HL-60/S4 treated with phorbol 12-myristate 13-acetate at 8.2 ng/mL for 4 days and 3 days (cell line): ENCODE results near the gene MCTP2.

Source experiments
- in situ Hi-C: fragments of 300-500 bp; cut with MboI; formaldehyde crosslinking; loops from 2 replicates; pipeline ENCODE4 v1.15.0; 2022; ENCODE audit warnings: low sequenced_read_pairs

MCTP2 gene

DNA sequence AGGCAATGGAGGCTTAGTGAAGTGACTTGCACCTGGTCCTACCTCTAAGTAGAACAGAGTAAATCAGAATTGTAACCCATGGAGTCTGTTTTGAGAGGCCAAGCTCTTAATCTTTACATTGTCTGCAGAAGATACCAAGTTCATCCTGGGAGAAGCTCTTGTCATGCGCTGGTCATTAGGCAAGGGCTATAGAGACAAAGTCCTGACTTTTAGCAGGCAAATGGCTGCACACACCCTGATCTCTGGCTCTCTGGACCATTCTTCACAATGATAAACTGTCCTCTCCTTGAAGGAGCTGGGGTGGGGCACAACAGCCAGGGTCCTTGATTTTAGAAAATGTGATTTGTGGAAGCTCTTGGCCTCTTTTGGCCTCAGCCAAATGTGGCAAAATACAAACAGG lies 65.4 kb downstream of the MCTP2 start:
- in situ Hi-C loops, result no loop called here

DNA sequence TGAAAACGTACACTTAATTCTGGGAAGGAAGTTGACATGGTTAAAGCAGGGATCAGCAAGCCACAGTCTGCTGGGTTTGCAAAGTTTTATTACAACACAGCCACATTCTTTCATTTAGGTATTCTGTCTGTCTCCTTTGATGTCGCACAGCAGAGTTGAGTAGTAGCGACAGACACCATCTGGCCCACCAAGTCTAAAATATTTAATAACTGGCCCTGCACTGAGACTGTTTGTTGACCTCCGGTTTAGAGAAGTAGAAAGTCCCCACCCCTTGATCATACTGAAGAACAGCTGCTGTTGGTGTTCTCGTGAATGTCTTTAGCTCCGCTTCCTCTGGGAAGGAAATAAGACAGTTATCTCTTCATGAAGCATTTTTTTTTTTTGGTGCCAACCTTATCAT lies 66.2 kb downstream of the MCTP2 start:
- in situ Hi-C loops, result no loop called here

DNA sequence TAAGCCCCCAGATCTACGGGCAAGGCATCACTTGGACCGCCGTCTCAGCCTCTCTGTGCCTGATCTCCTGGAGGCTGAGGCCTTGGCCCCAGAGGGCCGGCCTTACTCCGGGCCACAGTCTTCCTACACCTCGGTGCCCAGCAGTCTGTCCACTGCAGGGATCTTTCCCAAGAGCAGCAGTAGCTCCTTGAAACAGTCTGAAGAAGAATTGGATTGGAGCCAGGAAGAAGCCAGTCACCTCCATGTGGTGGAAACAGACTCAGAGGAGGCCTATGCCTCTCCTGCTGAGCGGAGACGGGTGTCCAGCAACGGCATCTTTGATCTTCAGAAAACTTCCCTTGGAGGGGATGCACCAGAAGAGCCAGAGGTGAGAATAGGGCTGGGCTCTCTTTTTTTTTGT lies 67.0 kb downstream of the MCTP2 start:
- in situ Hi-C loops, result no loop called here

DNA sequence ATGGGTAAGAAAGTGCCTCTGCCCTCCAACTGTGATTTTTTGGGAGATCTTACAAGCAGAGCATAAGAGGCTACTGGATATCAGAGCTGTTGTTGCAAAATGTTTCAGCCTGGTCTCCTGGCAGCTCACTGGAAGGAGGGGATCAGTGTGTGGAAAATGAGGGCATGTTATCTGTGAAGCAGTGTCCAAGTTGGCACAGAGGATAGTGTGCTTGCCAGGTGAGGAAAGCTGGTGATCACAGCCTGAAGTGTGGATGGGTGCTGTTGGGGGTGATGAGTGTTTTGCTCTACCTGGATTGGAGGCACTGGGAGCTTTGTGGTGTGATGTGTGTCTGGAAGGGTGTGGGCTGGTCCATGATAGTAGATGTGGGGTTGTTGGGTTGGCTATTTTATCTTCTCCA lies 69.3 kb downstream of the MCTP2 start:
- in situ Hi-C loops, result no loop called here

DNA sequence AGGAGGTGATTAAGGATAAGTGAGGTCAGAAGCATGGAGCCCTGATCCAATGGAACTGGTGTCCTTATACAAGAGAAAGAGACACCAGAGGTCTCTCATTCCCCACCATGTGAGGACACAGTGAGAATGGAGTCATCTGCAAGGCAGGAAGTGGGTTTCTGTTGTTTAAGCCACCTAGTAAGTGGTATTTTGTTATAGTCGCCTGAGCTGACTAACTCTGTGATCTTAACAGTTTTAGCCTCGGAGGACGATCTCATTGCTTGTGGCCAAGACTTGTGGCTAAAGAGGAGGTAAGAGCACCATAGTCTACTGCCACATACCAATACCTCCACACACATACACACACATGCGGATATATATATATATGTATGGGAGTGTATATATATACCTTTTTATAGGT lies 73.8 kb downstream of the MCTP2 start:
- in situ Hi-C loops, result no loop called here

DNA sequence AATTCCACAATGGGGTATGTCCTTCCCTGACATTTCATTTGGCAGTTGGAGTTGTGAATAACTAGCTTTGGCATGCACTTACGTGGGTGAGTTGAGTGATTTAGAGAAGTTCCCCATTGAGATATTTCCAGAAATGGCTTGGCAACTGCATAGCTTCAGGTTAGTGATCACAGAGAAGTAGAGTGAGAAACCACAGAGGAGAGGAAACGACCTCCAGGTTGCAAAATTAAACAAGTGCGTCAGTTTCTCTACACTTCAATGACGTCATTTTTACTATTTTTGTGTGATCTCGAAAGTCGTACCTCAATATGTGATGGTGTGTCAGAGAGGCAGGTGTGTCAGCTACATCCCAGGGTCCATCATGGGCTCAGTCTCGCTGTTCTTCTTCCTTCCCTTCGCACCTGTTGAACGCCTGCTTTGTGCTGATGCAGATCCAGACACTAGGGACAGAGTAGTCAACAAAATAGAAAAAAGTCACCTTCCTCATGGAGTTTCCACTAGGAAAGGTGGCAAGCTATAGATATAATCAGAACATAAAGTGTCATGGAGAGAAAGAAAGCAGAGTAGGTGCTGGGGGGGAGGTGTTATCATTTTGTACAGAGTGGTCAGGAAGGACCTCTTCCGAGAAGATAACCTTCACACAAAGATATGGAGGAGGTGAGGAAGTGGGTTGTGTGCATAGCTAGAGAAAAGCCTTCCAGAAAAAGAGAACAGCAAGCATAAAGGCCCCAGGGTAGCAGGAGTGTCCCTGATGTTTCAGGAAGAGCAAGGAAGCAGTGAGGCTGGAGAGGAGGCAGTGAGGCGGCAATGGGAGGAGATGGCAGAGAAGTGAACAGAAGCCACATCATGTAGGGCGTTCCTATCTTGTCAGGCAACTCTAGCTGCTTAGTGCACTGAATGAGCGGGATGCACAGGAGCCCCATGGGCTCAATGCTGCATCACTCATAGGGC lies 75.6 kb downstream of the MCTP2 start:
- in situ Hi-C loops, result no loop called here

DNA sequence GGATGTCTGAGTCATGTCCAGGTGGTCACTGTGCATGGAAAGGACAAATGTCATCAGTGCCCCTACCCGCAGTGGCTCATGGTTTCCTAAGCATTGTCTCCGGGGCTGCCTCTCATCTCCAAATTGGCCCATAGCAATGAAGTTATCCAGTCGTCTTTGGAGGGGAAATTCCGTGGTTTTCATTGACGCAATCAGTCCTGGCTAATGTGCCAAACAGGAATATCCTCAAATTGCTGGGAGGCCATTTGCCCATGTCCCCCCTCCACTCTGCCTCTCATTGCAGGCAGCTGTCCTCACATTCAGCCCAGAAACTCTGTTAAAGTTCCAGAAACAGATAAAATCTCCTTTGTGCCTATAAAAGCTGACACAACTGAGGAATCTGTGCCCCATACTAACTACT lies 81.6 kb downstream of the MCTP2 start:
- in situ Hi-C loops, result loop anchor here (10.0 kb wide), 1 partner anchor 148 kb away; no protein-coding TSS in a partner anchor

DNA sequence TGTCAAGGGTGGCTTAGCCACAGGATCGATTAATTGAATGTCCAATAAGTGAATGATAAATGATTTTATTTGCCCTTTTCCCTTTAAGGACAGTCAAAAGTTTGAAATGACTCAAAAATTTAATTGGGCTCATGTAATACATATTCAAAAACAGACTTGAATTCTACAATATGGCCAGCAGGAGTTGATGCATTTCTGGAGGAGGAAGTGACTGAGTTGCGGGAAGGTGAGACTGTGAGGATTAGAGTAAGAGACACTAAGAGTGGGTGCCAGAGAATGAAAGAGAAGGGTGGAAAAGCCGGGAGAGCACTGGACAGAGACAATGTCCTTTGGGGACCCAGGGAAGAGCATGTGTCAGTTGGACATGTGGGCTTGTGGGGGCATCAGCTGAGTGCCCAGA lies 83.3 kb downstream of the MCTP2 start:
- in situ Hi-C loops, result loop anchor here (10.0 kb wide), 1 partner anchor 150 kb away; no protein-coding TSS in a partner anchor

DNA sequence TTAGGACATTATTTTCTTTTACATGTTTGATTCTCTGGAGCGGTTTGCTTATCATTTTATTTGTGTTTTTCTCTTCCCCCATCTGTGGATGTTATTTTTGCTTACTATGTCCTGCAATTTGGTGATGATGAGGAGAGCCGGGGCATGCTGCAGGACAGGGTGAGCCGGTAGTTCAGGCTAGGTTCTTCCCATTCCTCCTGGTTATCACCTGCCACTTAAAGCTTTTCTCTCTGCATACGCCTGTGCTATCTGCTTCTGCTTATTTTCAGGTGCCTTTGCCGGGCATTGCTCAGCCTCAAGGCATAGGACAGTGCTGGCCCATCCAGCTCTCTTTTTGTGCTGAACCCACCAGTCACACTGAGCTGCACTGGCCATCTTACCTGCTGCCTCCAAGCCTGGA lies 85.8 kb downstream of the MCTP2 start:
- in situ Hi-C loops, result loop anchor here (10.0 kb wide), 1 partner anchor 152 kb away; no protein-coding TSS in a partner anchor

DNA sequence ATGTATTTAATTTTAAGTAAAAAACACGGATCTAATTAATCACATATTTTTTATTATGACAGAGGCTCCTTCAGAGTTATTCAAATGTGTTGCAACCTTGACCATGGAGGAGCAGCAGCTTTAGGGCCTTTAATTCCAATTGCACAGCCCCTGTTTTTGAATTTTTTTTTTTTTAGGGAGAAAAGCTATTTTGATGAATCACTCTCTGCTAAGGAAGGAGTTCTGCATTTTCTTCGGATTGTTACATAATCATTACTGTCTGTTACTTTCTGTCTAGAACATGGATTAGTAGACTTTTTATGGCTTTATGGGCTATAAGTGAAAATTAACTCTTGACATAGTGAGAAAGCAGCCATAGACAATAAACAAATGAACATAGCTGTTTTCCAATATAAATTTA lies 90.8 kb downstream of the MCTP2 start:
- in situ Hi-C loops, result no loop called here

DNA sequence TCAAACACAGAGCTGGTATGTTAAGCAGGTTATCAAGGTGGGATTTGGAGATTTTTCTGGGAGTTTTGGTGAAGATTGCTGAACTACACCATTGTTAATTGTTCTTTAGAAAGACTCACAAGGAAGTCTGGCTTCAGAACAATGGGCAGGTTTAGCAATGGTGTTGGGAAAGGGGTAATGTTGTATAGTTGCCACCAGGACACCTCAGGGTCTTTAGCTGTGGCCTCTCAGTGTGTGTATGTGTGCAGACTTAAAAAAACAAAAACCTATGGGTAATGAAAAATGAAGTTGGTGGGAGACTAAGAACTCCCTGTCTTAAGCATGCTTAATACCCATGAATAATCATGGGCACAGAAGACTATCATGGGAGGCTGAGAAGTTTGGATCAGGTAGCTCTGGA lies 91.7 kb downstream of the MCTP2 start:
- in situ Hi-C loops, result no loop called here

DNA sequence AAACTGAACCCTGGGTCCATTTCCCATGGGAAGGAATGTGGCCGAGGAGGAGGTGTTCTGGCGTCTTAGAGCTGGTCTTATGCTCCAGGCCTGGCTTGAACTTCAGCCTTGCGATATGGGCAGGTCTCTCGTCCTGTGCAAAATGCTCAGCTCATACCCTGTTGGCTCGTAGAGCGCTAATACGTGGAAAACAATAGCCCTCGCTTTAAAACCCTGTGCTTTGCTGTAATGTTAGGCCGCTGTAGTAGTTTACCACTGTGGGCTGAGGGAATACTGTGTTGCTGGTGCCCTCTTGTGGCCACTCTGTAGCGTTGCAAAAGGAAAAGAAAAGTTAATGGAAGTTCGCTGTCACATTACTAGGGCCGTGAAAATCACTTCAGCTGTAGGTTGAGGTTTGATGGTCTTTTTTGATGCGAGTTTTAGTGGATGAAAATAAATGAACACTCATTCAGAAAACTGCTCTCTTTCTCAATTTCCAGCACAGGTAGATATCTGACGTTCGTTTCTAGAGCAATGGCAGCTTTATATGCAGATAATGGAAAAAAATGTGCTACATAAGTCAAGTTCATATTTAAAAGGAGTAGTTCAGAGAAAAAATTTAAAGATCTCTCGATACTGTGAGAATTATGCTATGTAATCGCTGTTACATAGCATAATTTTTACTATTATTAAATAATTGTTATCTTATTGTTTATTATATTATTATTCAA lies 92.9 kb downstream of the MCTP2 start:
- in situ Hi-C loops, result no loop called here

DNA sequence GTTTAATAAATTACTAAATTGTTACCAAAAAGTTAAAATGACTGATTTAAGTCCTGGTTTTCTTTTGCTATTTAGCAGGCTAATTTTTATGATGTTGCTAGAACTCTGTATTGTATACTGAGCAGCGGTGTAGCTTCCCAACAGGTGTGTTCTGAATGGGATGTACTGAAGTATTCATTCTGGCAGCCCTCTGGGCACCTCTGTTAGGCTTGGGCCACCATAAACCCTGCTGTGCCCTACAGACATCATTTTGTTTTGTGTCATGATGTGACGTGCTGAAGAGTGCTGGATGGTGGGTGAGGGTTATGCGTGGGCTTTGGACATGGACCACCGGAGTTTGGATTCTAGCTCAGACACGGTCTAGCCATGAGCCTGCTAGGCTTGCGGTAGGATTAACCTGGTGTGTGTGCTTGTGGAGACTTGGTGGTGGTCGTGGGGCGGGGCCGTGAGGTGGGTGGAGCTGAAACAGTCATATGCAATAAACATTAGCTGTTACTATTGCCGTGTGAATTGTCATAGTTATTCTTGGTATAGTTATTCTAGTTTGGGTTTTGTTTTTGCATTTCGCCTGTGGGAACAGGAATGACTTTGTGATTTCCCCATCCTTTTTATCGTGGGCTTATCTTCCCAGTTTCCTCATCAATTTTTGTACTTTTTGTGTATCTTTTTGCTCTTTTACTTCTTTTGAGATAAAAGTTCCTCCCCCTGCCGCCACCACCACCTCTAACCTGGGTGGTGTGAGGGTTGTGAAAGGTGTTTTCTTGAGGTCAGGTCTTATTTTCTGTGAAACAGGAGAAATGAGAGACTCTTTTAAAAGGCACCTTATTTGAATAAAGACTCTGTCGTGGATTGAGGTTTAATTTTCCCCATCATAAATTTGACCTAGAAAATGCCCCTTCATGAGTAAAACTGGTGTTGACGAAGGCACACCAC lies 93.7 kb downstream of the MCTP2 start:
- in situ Hi-C loops, result no loop called here

DNA sequence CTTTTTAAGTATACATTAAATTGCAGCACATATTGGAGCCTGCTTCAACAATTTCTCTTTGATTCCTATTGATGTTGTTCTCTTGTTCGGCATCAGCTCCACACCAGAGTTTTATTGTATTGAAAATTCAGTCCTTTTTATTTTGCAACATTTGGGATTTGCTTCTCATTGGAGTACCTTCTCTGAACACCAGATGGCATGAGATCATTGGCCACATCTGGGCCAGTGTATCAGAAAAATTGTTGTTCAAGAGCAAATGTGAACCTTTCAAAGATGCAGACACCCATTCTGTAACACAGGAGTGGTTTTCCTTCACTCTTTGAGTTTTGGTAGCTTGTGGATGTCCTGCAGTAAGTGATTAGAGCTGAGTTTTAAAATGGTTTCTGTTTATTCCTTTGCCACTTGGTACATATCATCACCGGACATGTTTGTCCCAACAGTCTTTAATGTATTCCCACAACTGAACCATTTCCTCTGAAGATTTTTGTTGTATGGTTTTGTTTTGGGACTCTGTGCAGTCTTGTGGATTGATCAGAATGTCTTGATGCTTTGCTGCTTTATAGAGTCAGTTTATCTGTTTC lies 96.1 kb downstream of the MCTP2 start:
- in situ Hi-C loops, result no loop called here

DNA sequence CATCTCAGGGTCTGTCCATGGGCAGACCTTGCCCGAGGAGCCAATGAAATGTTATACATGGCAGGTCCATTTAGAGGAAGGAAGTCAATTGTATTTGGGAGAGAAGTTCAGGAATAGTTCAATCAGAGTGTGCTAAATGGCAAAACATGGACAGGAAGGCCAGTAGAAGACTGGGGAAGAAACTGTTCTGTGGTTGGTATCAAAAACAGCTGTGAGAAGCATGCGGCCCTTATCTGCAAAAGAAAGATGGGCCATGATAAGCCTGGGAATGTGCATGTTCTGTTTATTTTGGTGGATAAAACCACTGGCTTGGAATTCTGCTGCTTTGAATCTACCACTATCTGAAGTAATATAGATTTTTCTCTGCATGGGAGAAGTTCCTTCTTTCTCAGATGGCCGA lies 100.4 kb downstream of the MCTP2 start:
- in situ Hi-C loops, result no loop called here

DNA sequence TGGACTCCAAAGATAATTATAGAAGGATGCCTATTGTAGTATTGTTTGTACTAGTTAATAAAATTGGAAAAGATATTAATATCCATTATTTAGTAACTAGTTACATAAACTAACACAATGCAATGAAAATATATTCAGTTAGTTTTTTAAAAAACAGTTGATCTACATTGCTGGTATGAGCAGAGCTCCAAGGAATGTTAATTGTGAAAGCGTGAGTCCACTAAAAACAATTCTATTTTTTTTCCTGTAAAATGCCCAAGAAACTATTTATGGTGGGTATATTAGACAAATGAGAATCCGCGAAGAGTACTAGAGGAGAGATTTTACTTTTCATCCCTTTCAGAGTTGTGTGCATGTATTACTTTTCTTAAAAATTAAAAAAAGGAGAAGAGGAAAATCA lies 104.3 kb downstream of the MCTP2 start:
- in situ Hi-C loops, result no loop called here

DNA sequence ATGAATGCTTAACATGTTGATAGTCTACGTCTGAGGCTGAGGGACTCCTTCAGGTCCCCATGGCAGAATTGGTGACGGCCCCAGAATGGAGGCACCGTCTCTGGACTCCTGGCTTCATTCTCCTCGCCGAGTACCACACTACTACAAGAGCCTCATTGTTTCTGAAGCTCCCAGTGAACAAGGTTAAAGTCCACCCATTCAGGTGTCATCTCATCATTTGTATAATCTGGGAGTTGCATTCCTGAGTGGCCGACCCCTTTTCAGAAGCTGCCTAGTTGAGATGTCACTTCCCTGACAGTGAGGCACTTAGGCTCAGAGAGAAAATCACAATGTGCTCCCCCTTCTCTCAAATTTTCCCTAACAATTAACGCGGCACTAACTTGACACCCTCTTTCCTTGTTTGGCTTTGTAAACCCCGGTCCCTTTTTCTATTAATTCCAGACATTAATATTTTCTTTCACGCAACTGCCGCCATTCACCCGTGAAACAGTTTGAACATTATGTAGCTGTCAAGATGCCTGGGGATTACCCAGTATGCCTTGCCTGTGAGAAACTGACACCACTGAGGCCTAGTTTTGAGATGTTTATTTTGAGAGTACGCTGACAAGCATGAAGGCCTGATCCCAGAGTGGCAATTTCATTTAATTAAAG lies 105.6 kb downstream of the MCTP2 start:
- in situ Hi-C loops, result no loop called here

DNA sequence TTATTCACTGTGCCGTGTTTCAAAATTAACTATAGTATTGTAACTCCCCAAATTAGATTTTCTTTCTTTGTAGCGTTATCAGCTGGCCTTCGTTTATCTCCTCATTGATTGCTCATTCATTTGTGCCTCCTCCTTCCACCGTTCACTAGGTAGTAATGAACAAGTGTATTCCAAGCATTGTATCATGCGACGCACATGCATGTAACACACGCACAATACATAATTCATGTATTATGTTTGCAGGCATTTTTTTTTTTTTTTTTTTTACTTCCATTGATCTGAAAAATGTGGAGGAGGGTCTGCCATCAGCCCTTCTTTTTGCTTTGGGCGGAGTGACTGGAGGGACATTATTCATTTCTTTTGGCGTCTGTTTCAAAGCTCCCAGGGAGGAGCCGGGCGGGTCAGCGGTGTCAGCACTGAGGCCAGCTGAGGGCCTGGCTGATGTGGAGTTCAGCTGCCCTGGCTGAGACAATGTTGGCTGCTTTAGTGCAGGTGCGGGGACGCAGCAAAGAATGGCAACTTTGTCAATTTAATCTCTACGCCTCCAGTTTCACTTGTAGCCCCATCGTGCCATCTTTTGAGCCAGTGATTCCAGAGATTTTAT lies 107.0 kb downstream of the MCTP2 start:
- in situ Hi-C loops, result no loop called here

DNA sequence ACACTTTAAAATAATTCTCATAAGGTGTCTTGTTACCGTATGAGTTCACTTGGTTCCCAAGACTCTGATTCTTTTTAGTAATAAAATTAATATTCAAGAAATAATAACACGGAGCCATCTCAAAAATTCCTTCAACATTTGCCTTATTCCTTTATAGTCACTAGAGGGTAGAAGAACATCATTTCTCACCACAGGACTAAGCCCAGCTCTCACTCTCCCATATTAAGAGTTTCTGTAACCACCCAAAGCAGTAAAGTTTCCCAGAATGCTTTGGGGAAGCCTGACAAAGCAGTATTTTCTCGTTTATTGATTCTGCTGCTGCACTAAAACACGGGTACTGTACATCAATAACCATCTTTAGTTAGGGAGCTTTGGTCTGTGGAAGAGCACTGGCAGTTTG lies 114.9 kb downstream of the MCTP2 start:
- in situ Hi-C loops, result no loop called here

DNA sequence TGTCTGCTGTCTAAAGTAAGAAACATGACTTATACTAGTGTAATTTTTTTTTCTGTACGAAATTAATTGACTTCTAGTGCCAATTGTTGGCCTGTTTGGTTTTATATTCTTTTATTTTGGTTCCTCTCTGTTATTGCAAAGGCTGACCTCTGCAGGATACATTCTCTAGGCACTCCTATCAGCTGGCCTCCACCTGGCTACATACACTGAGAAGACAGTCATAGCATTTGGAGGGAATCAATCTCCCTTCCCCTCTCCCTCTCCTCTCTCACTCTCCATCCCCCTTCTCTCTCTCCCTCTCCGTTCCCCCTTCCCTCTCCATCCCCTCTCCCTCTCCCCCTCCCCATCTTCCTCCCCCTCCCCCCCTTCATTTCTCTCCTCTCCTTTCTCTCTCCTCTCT lies 116.7 kb downstream of the MCTP2 start:
- in situ Hi-C loops, result no loop called here
